HepG2 (cell line): ENCODE measurements around the gene ASGR1.

Experiments
- KAT8 ChIP-seq: IDR thresholded peaks from 2 replicates; pipeline ENCODE4 v1.6.1; 2016; ENCODE audit warnings: missing genetic modification reagents, missing compliant biosample characterization
- SP2 ChIP-seq: sonication (generic); formaldehyde crosslinking; IDR thresholded peaks from 2 replicates; pipeline ENCODE4 v1.5.1; 2020; ENCODE audit warnings: mild to moderate bottlenecking, missing genetic modification reagents
- SRSF1 ChIP-seq: fragments of 200-400 bp; formaldehyde crosslinking; optimal IDR thresholded peaks from 2 replicates; pipeline ENCODE3; 2017; ENCODE audit warnings: mild to moderate bottlenecking, low read depth, low read length, moderate library complexity
- TF ChIP-seq, protein P1 (sequence below): sonication (generic); formaldehyde crosslinking; IDR thresholded peaks from 2 replicates; pipeline ENCODE4 v1.8.1; 2023; ENCODE audit warnings: mild to moderate bottlenecking, missing genetic modification reagents
- TF ChIP-seq, protein P2 (sequence below): sonication (generic); formaldehyde crosslinking; IDR thresholded peaks from 2 replicates; pipeline ENCODE4 v1.5.0; 2020; ENCODE audit warnings: mild to moderate bottlenecking, missing genetic modification reagents, moderate library complexity

- TF ChIP-seq SRSF1 = no peak
- TF ChIP-seq SP2 (CRISPR knock-in tag) = no peak
- TF ChIP-seq, protein P1, sequence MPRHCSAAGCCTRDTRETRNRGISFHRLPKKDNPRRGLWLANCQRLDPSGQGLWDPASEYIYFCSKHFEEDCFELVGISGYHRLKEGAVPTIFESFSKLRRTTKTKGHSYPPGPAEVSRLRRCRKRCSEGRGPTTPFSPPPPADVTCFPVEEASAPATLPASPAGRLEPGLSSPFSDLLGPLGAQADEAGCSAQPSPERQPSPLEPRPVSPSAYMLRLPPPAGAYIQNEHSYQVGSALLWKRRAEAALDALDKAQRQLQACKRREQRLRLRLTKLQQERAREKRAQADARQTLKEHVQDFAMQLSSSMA (CRISPR knock-in tag) = no peak
- TF ChIP-seq, protein P2, sequence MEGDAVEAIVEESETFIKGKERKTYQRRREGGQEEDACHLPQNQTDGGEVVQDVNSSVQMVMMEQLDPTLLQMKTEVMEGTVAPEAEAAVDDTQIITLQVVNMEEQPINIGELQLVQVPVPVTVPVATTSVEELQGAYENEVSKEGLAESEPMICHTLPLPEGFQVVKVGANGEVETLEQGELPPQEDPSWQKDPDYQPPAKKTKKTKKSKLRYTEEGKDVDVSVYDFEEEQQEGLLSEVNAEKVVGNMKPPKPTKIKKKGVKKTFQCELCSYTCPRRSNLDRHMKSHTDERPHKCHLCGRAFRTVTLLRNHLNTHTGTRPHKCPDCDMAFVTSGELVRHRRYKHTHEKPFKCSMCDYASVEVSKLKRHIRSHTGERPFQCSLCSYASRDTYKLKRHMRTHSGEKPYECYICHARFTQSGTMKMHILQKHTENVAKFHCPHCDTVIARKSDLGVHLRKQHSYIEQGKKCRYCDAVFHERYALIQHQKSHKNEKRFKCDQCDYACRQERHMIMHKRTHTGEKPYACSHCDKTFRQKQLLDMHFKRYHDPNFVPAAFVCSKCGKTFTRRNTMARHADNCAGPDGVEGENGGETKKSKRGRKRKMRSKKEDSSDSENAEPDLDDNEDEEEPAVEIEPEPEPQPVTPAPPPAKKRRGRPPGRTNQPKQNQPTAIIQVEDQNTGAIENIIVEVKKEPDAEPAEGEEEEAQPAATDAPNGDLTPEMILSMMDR (CRISPR knock-in tag) = no peak
- TF ChIP-seq KAT8 (CRISPR knock-in tag) = no peak
Measured at GRCh38 chr17:7224110-7224509, 44.9 kb upstream of the ASGR1 start.
